SU-DHL-6 (cell line): ENCODE data around the gene LHX2.
"Not testable (repeated sequence)": the region's sequence is repeated elsewhere in the genome, so short reads cannot be mapped to it uniquely, and the experiment has no call there.

Experiments used
- H2AFZ ChIP-seq: fragments of 200-600 bp; sonication (generic); 2 replicates; pipeline ENCODE4 v1.6.1; 2014; ENCODE audit warnings: low read depth, mild to moderate bottlenecking, moderate library complexity, mixed read lengths, antibody characterized with exemption, low read length; ENCODE audit not compliant: severe bottlenecking
- H3F3A ChIP-seq: fragments of 200-600 bp; shearing (Covaris generic); 2 replicates; pipeline ENCODE4 v1.6.0; 2016; ENCODE audit warnings: antibody characterized with exemption, mild to moderate bottlenecking; ENCODE audit not compliant: insufficient read depth
- H3K27ac ChIP-seq: fragments of 200-600 bp; sonication (generic); 2 replicates; pipeline ENCODE4 v1.5.1; 2016; ENCODE audit warnings: low read depth, mild to moderate bottlenecking, low read length, moderate library complexity, mixed read lengths
- H3K27me3 ChIP-seq: fragments of 200-600 bp; sonication (generic), shearing (Covaris generic); 2 replicates; pipeline ENCODE4 v1.6.0; 2014; ENCODE audit warnings: mild to moderate bottlenecking, low read length
- H3K36me3 ChIP-seq: fragments of 200-600 bp; sonication (generic); 2 replicates; pipeline ENCODE4 v1.6.1; 2014; ENCODE audit warnings: mild to moderate bottlenecking, low read length, mixed read lengths
- H3K4me2 ChIP-seq: fragments of 300-600, 200-600 bp; shearing (Covaris generic), sonication (generic); 2 replicates; pipeline ENCODE4 v1.6.0; 2014; ENCODE audit warnings: low read length, low read depth, mild to moderate bottlenecking; ENCODE audit not compliant: poor library complexity, severe bottlenecking
- H3K4me3 ChIP-seq: fragments of 200-600 bp; sonication (generic); 2 replicates; pipeline ENCODE4 v1.5.1; 2014; ENCODE audit warnings: antibody characterized with exemption, low read length, mild to moderate bottlenecking, mixed read lengths; ENCODE audit not compliant: insufficient read depth, poor library complexity, severe bottlenecking
- H3K79me2 ChIP-seq: fragments of 200-600 bp; sonication (generic); 2 replicates; pipeline ENCODE4 v1.6.1; 2014; ENCODE audit warnings: mild to moderate bottlenecking, low read length, moderate library complexity; ENCODE audit not compliant: insufficient read depth
- H3K9ac ChIP-seq: fragments of 200-600 bp; sonication (generic); 2 replicates; pipeline ENCODE4 v1.7.0; 2014; ENCODE audit warnings: mild to moderate bottlenecking, low read length
- H3K9me2 ChIP-seq: fragments of 200-600 bp; sonication (generic); replicated peaks from 2 replicates; pipeline ENCODE4 v1.6.1; 2014; ENCODE audit warnings: low read length; ENCODE audit not compliant: insufficient read depth
- H3K9me3 ChIP-seq: fragments of 200-600 bp; sonication (generic); 2 replicates; pipeline ENCODE4 v1.6.1; 2014; ENCODE audit warnings: low read length, mixed read lengths; ENCODE audit not compliant: insufficient read depth
- H4K20me1 ChIP-seq: fragments of 200-600 bp; sonication (generic); 2 replicates; pipeline ENCODE4 v1.6.1; 2014; ENCODE audit warnings: low read depth, mild to moderate bottlenecking, antibody characterized with exemption, low read length, moderate library complexity, mixed read lengths
- CTCF ChIP-seq: fragments of 200-600 bp; sonication (generic); IDR thresholded peaks from one replicate; pipeline ENCODE4 v1.5.1; 2017; ENCODE audit warnings: antibody characterized with exemption, mild to moderate bottlenecking, low read length, moderate library complexity; ENCODE audit not compliant: insufficient read depth, poor library complexity, severe bottlenecking
- EZH2phosphoT487 ChIP-seq: fragments of 200-600 bp; sonication (generic), shearing (Covaris generic); conservative IDR thresholded peaks from 2 replicates; pipeline ENCODE4 v1.6.1; 2018; ENCODE audit warnings: mild to moderate bottlenecking, antibody characterized with exemption, low read length, moderate library complexity, mixed read lengths

Gene LHX2

GRCh38 chr9:123974471-123974870 is 37.1 kb upstream of the LHX2 start:
- no peak overlapping the region for H3K9ac ChIP-seq
- no peaks in the 10 kb centered on the region for H3K36me3 ChIP-seq
- H3K79me2 ChIP-seq = no peaks in the 10 kb centered on the region
- no peaks in the 10 kb centered on the region for H3F3A ChIP-seq
- TF ChIP-seq EZH2phosphoT487 (no peak), CTCF (no peak)
- no peak overlapping the region for H3K4me2 ChIP-seq
- no peaks in the 10 kb centered on the region for H3K9me2 ChIP-seq
- no peaks in the 10 kb centered on the region for H3K27me3 ChIP-seq
- H4K20me1 ChIP-seq = no peaks in the 10 kb centered on the region
- no peak overlapping the region for H3K27ac ChIP-seq
- no peak overlapping the region for H3K4me3 ChIP-seq
- no peak overlapping the region for H2AFZ ChIP-seq
- peaks cover 13% of the 10 kb centered on the region; the same call in 1 of the 2 replicates for H3K9me3 ChIP-seq

GRCh38 chr9:123975871-123976270 is 35.7 kb upstream of the LHX2 start:
- H3K36me3 ChIP-seq = no peaks in the 10 kb centered on the region
- H3K9ac ChIP-seq = no peak overlapping the region
- no peaks in the 10 kb centered on the region for H3K79me2 ChIP-seq
- no peak for TF ChIP-seq CTCF
- no peak for TF ChIP-seq EZH2phosphoT487
- no peaks in the 10 kb centered on the region for H3K9me2 ChIP-seq
- no peaks in the 10 kb centered on the region for H3F3A ChIP-seq
- H4K20me1 ChIP-seq = no peaks in the 10 kb centered on the region
- no peak overlapping the region for H3K27ac ChIP-seq
- H3K4me3 ChIP-seq = no peak overlapping the region
- no peak overlapping the region for H2AFZ ChIP-seq
- no peak overlapping the region for H3K4me2 ChIP-seq
- H3K9me3 ChIP-seq = peaks cover 13% of the 10 kb centered on the region; the same call in 1 of the 2 replicates
- H3K27me3 ChIP-seq = no peaks in the 10 kb centered on the region

GRCh38 chr9:123976579-123976978 is 35.0 kb upstream of the LHX2 start:
- H3K36me3 ChIP-seq, H3K4me3 ChIP-seq, H3K9me2 ChIP-seq, H4K20me1 ChIP-seq, H3K27me3 ChIP-seq, H3K9ac ChIP-seq, H3K27ac ChIP-seq, H2AFZ ChIP-seq, H3F3A ChIP-seq, H3K4me2 ChIP-seq, H3K79me2 ChIP-seq: not testable (repeated sequence)
- H3K9me3 ChIP-seq = peaks cover 13% of the 10 kb centered on the region; the same call in 1 of the 2 replicates

GRCh38 chr9:123978981-123979380 is 32.6 kb upstream of the LHX2 start:
- no peaks in the 10 kb centered on the region for H3K27me3 ChIP-seq
- H3K9ac ChIP-seq = no peak overlapping the region
- no peaks in the 10 kb centered on the region for H3K9me2 ChIP-seq
- no peaks in the 10 kb centered on the region for H3F3A ChIP-seq
- H4K20me1 ChIP-seq = no peaks in the 10 kb centered on the region
- no peak overlapping the region for H3K4me2 ChIP-seq
- TF ChIP-seq EZH2phosphoT487 (no peak), CTCF (no peak)
- H3K4me3 ChIP-seq = no peak overlapping the region
- H3K27ac ChIP-seq = no peak overlapping the region
- H3K9me3 ChIP-seq = no peaks in the 10 kb centered on the region
- no peaks in the 10 kb centered on the region for H3K79me2 ChIP-seq
- H3K36me3 ChIP-seq = no peaks in the 10 kb centered on the region
- no peak overlapping the region for H2AFZ ChIP-seq
